Skin epidermis (tissue), 12 donors: Measurements from ENCODE around the gene PFN3.
A peak's percentile ranks its signal among the peaks of the same experiment; 100 is the strongest.
"Not testable (repeated sequence)": the region's sequence is repeated elsewhere in the genome, so short reads cannot be mapped to it uniquely, and the experiment has no call there.

Experiments
- H3K27ac ChIP-seq, 21 experiments: fragments of 200-600 bp; sonication (generic) in 11 of 21; one replicate each; pipeline ENCODE4 v1.5.0; 2020; ENCODE audit warnings: mild to moderate bottlenecking in 3 of 21, inconsistent platforms in 2 of 21, moderate library complexity in 2 of 21
- H3K4me3 ChIP-seq, 7 experiments: fragments of 200-600 bp; sonication (generic) in 2 of 7; one replicate each; pipeline ENCODE4 v1.5.0; 2020; ENCODE audit warnings: inconsistent platforms in 2 of 7, mild to moderate bottlenecking in 2 of 7, moderate library complexity in 1 of 7

Gene PFN3

GRCh38 chr5:177378884-177379883, 21.3 kb downstream of the PFN3 start:
- Histone ChIP-seq H3K4me3 (no peak overlapping the region), H3K27ac (peak overlapping the region in 1 of 21 experiments; percentile 51)

- H3K4me3 ChIP-seq, result no peak overlapping the region
- peak overlapping the region in 1 of 21 experiments; percentile 51 for H3K27ac ChIP-seq
Observed at GRCh38 chr5:177377851-177378776, 22.3 kb downstream of the PFN3 start.

- H3K4me3 ChIP-seq, result no peak overlapping the region
- no peak overlapping the region for H3K27ac ChIP-seq
Observed at GRCh38 chr5:177376107-177376506, 24.4 kb downstream of the PFN3 start.

GRCh38 chr5:177375516-177375915, 24.9 kb downstream of the PFN3 start:
- peak overlapping the region in 2 of 21 experiments; percentile 86 to 88 for H3K27ac ChIP-seq
- not testable (repeated sequence) for H3K4me3 ChIP-seq

- peak overlapping the region in 13 of 21 experiments; percentile 32 to 88 (median 75) for H3K27ac ChIP-seq
- no peak overlapping the region for H3K4me3 ChIP-seq
Observed at GRCh38 chr5:177374211-177374610, 26.2 kb downstream of the PFN3 start.

- H3K4me3 ChIP-seq, result no peak overlapping the region
- H3K27ac ChIP-seq, result peak overlapping the region in 18 of 21 experiments; percentile 32 to 88 (median 71)
Observed at GRCh38 chr5:177373806-177374205, 26.7 kb downstream of the PFN3 start.

GRCh38 chr5:177372910-177373309, 27.6 kb downstream of the PFN3 start:
- Histone ChIP-seq H3K27ac (peak overlapping the region in 14 of 21 experiments; percentile 23 to 88 (median 74)), H3K4me3 (no peak overlapping the region)

GRCh38 chr5:177372034-177372896, 28.2 kb downstream of the PFN3 start:
- Histone ChIP-seq H3K4me3 (peak overlapping the region in 4 of 7 experiments; percentile 23 to 42 (median 36)), H3K27ac (peak overlapping the region in 18 of 21 experiments; percentile 6 to 88 (median 76))

GRCh38 chr5:177371120-177372033, 29.1 kb downstream of the PFN3 start:
- Histone ChIP-seq H3K4me3 (peak overlapping the region; percentile 22 to 42 (median 32)), H3K27ac (peak overlapping the region in 19 of 21 experiments; percentile 6 to 88 (median 75))

- Histone ChIP-seq H3K27ac (peak overlapping the region in 12 of 21 experiments; percentile 11 to 86 (median 76)), H3K4me3 (peak overlapping the region; percentile 22 to 42 (median 32))
Observed at GRCh38 chr5:177370488-177371119, 29.9 kb downstream of the PFN3 start.

GRCh38 chr5:177369645-177370440, 30.6 kb downstream of the PFN3 start:
- no peak overlapping the region for H3K4me3 ChIP-seq
- peak overlapping the region in 5 of 21 experiments; percentile 17 to 86 (median 83) for H3K27ac ChIP-seq

- Histone ChIP-seq H3K27ac (peak overlapping the region in 5 of 21 experiments; percentile 17 to 86 (median 39)), H3K4me3 (no peak overlapping the region)
Observed at GRCh38 chr5:177368869-177369644, 31.4 kb downstream of the PFN3 start.

- H3K4me3 ChIP-seq, result no peak overlapping the region
- peak overlapping the region in 3 of 21 experiments; percentile 39 to 86 (median 86) for H3K27ac ChIP-seq
Observed at GRCh38 chr5:177367981-177368868, 32.2 kb downstream of the PFN3 start.

- peak overlapping the region in 7 of 21 experiments; percentile 32 to 86 (median 82) for H3K27ac ChIP-seq
- peak overlapping the region; percentile 12 to 37 (median 24) for H3K4me3 ChIP-seq
Observed at GRCh38 chr5:177367323-177367848, 33.1 kb downstream of the PFN3 start.
